ENCODE measurements around the gene NCOA7. TPM values are rescaled to one million over a fixed set of nuclear protein-coding genes. Genes with fewer than 3 reads are reported as not detected.
A peak's percentile ranks its signal among the peaks of the same experiment; 100 is the strongest.

Gene NCOA7
- total and polyA plus RNA-seq, 10 of the 15 experiments (the other 5 are each of a cell fraction or from before 2014, with no cell fraction given), result 18.9 to 50.3 (median 34.2) TPM

DNA sequence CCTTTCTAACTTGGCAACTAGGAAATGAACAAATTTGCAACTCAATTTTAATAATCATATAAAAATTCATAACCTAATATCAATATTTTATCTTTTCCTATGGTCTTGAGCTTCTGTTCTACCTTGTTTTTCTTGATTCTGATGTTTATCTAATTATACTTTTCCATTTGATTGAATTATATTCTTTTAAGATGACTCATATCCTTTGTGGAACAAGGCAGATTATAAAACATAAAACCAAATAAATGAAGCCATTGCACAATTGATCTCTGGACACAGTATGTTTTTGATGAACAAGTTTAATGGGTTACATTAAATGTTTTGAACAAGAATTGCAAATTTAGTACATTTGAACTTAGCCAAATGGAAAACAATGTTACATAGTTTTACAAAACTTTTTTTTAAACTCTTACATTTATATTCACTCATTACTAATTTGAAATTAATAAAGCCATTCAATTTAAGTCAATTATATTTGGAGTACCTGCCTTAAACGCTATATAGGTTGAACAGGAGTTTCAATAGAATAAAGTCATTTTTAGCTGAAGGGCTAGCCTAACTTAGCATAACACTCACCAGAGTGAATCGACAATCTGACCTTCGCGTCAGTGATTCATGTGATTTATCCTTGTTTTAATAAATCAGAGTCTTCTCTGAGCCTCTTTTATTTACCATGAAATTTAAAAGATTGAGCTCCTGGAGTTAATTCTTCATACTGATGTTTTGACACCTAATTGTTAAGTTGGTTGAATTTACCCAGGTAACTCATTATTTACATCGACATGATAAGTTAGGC lies 3.8 kb downstream of the NCOA7 start:
- Histone ChIP-seq H3K4me3 (peak overlapping the region; percentile 27; the same call in 1 of the 2 replicates), H4K20me1 (ENCODE audit: control insufficient read depth, insufficient read depth) (no peaks in the 10 kb centered on the region), H3K36me3 (ENCODE audit: control insufficient read depth in 2 of 2, insufficient read depth in 2 of 2, low read length in 1 of 2) (no peaks in the 10 kb centered on the region), H3K27me3 (replicated peaks in 1 of 2; ENCODE audit: control insufficient read depth in 2 of 2, insufficient read depth in 2 of 2, low read length in 1 of 2) (no peaks in the 10 kb centered on the region), H3K27ac (ENCODE audit: control insufficient read depth, insufficient read depth) (peak overlapping the region; percentile 58; the same call in 1 of the 2 replicates), H3K9me3 (replicated peaks; ENCODE audit: control insufficient read depth, insufficient read depth, low read length) (no peaks in the 10 kb centered on the region), H3K79me2 (ENCODE audit: control insufficient read depth, insufficient read depth, low read length) (peaks cover 83% of the 10 kb centered on the region), H3K9ac (ENCODE audit: control insufficient read depth, insufficient read depth, low read length) (no peak overlapping the region), H3K4me2 (ENCODE audit: control insufficient read depth, insufficient read depth) (peak overlapping the region; percentile 81), H2AFZ (ENCODE audit: control insufficient read depth, low read depth, low read length) (no peak overlapping the region), H3K4me1 (ENCODE audit: control insufficient read depth, insufficient read depth, low read length) (peaks cover 42% of the 10 kb centered on the region)
- no peak for DNase-seq (ENCODE audit: low read depth, low spot score)
- no TSS peak for BruUV-seq (replicated peaks)
- in situ Hi-C loops (cut with MboI) (loop anchor here (25.0 kb wide), 1 partner anchor 1493 kb away; no protein-coding TSS in a partner anchor), intact Hi-C loops (cut with micrococcal nuclease; ENCODE audit: unreplicated experiment) (loop anchor here (5.0 kb wide), 3 partner anchors 38 to 193 kb away; partner anchors contain the start of gene TRMT11)
- FAIRE-seq, result no peak
- ATAC-seq, result no peak
- 88% methylated on average over 5 of the region's 5 CpGs for WGBS (ENCODE audit: insufficient coverage, insufficient replicate concordance, low lambda C conversion rate, missing lambda C conversion rate)
- ChIA-PET SMC1A (ENCODE audit: uncharacterized antibody, unreplicated experiment) (interaction anchor here (0.9 to 12.8 kb wide), 15 partner anchors 8 to 179 kb away, joined by 3 to 325 read pairs (median 7); partner anchors contain the start of gene HINT3), CTCF (interaction anchor here (1.4 to 23.8 kb wide), 15 partner anchors 8 to 192 kb away, joined by 3 to 505 read pairs (median 6); partner anchors contain the start of genes HINT3 and TRMT11), POLR2A (interaction anchor here (0.7 to 7.4 kb wide), 10 partner anchors 11 to 162 kb away, joined by 3 to 55 read pairs (median 4); partner anchors contain the start of gene HINT3), RAD21 (ENCODE audit: unreplicated experiment) (interaction anchor here (0.8 to 11.2 kb wide), 11 partner anchors 8 to 162 kb away, joined by 3 to 185 read pairs (median 4); partner anchors contain the start of gene HINT3)
- TF ChIP-seq, protein P1, sequence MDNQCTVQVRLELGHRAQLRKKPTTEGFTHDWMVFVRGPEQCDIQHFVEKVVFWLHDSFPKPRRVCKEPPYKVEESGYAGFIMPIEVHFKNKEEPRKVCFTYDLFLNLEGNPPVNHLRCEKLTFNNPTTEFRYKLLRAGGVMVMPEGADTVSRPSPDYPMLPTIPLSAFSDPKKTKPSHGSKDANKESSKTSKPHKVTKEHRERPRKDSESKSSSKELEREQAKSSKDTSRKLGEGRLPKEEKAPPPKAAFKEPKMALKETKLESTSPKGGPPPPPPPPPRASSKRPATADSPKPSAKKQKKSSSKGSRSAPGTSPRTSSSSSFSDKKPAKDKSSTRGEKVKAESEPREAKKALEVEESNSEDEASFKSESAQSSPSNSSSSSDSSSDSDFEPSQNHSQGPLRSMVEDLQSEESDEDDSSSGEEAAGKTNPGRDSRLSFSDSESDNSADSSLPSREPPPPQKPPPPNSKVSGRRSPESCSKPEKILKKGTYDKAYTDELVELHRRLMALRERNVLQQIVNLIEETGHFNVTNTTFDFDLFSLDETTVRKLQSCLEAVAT (IDR thresholded peaks at IDR 0.05), result peak; percentile 50
- no peak for TF ChIP-seq KAT2A (conservative IDR thresholded peaks at IDR 0.05; ENCODE audit: control insufficient read depth, low read depth, low read length)

All from GM12878 (cell line).